AG04449 (cell line): ENCODE measurements around the gene ADAMTS17.

Source experiments
- CTCF ChIA-PET: fragments of 350-600 bp; formaldehyde crosslinking; extraction: SDS; loops from one replicate; lab custom pipeline; 2021; ENCODE audit warnings: antibody characterized with exemption; lab: Yijun Ruan, JAX
- POLR2A ChIA-PET: fragments of 400-600, 350-600 bp; formaldehyde crosslinking; extraction: SDS; loops from one replicate; lab custom pipeline; 2020; ENCODE audit warnings: antibody characterized with exemption, inconsistent platforms; lab: Yijun Ruan, JAX
- DNase-seq: peaks from one replicate; pipeline ENCODE4 v3.0.0-alpha.2; 2010; ENCODE audit warnings: low read depth, low spot score
- H3K4me3 ChIP-seq: 2 replicates; pipeline ENCODE4 v1.5.1; 2011; ENCODE audit warnings: low read depth, mild to moderate bottlenecking, control low read depth, low read length
- CTCF ChIP-seq: IDR thresholded peaks from one replicate; pipeline ENCODE4 v1.5.1; 2011; ENCODE audit warnings: mild to moderate bottlenecking, moderate library complexity, low read length, control low read depth, inconsistent platforms; ENCODE audit not compliant: insufficient read depth; ENCODE audit errors: missing control alignments

Gene ADAMTS17

GRCh38 chr15:100034191-100034590, 307.6 kb downstream of the ADAMTS17 start:
- no peak for DNase-seq
- no peak overlapping the region for H3K4me3 ChIP-seq
- POLR2A ChIA-PET, result no interaction called here
- TF ChIP-seq CTCF, result no peak
- CTCF ChIA-PET, result no interaction called here

- TF ChIP-seq CTCF, result no peak
- CTCF ChIA-PET, result no interaction called here
These were observed 308.5 kb downstream of the ADAMTS17 start for GRCh38 chr15:100033140-100033857.

GRCh38 chr15:100032358-100033085, 309.3 kb downstream of the ADAMTS17 start:
- TF ChIP-seq CTCF, result no peak
- H3K4me3 ChIP-seq, result no peak overlapping the region
- POLR2A ChIA-PET, result no interaction called here
- no peak for DNase-seq
- CTCF ChIA-PET, result no interaction called here

More at GRCh38 chr15:100033140-100033857, 308.5 kb downstream of the ADAMTS17 start:
- POLR2A ChIA-PET, result no interaction called here
- no peak overlapping the region for H3K4me3 ChIP-seq
- no peak for DNase-seq

GRCh38 chr15:100031665-100032357, 310.0 kb downstream of the ADAMTS17 start:
- no peak overlapping the region for H3K4me3 ChIP-seq
- ChIA-PET POLR2A (no interaction called here), CTCF (no interaction called here)
- no peak for TF ChIP-seq CTCF
- no peak for DNase-seq

GRCh38 chr15:100030586-100031229, 311.1 kb downstream of the ADAMTS17 start:
- POLR2A ChIA-PET, result no interaction called here
- CTCF ChIA-PET, result no interaction called here
- DNase-seq, result no peak
- H3K4me3 ChIP-seq, result no peak overlapping the region
- no peak for TF ChIP-seq CTCF

GRCh38 chr15:100029868-100030479, 311.8 kb downstream of the ADAMTS17 start:
- TF ChIP-seq CTCF, result no peak
- no peak overlapping the region for H3K4me3 ChIP-seq
- no peak for DNase-seq
- CTCF ChIA-PET, result no interaction called here
- POLR2A ChIA-PET, result no interaction called here
